HG02623 (cell line): ENCODE results near the gene AWAT1.
A peak's percentile ranks its signal among the peaks of the same experiment; 100 is the strongest.
"Not testable (repeated sequence)": the region's sequence is repeated elsewhere in the genome, so short reads cannot be mapped to it uniquely, and the experiment has no call there.

Experiments
- ATAC-seq: cut with Tn5 transposase; IDR thresholded peaks from one replicate; pipeline ENCODE4 v1.9.1; 2021; ENCODE audit warnings: moderate library complexity; ENCODE audit not compliant: unreplicated experiment

The AWAT1 gene

GRCh38 chrX:70260104-70260503 lies 25.6 kb downstream of the AWAT1 start, which contains the start of gene P2RY4:
Gene P2RY4 (minus strand): TSS chrX:70260204. CDS start chrX:70259624, 580 bp downstream.
- no peak for ATAC-seq

GRCh38 chrX:70262952-70263567 lies 28.6 kb downstream of the AWAT1 start:
- ATAC-seq, result peak; percentile 58

- no peak for ATAC-seq
Observed at GRCh38 chrX:70264784-70265183, 30.3 kb downstream of the AWAT1 start.

- ATAC-seq, result no peak
Observed at GRCh38 chrX:70268034-70268433, 33.6 kb downstream of the AWAT1 start, which contains the start of gene ARR3. Gene ARR3 (plus strand): TSS chrX:70268334. CDS start chrX:70269386, 1,052 bp downstream.

- ATAC-seq, result not testable (repeated sequence)
Observed at GRCh38 chrX:70274029-70274428, 39.6 kb downstream of the AWAT1 start.

- ATAC-seq, result no peak
Observed at GRCh38 chrX:70279081-70279480, 44.6 kb downstream of the AWAT1 start.

- no peak for ATAC-seq
Observed at GRCh38 chrX:70280573-70280972, 46.1 kb downstream of the AWAT1 start.

GRCh38 chrX:70281951-70282350 lies 47.5 kb downstream of the AWAT1 start, which contains the start of gene RAB41:
Gene RAB41 (plus strand): TSS chrX:70282172. CDS start chrX:70282218, 46 bp downstream.
- no peak for ATAC-seq

- peak; percentile 6 for ATAC-seq
Observed at GRCh38 chrX:70289168-70289792, 54.8 kb downstream of the AWAT1 start.
